ENCODE data around the gene RBKS.
"Not testable (repeated sequence)": the region's sequence is repeated elsewhere in the genome, so short reads cannot be mapped to it uniquely, and the experiment has no call there.

RBKS gene

GRCh38 chr2:27797841-27798240 is 92.3 kb downstream of the RBKS start:
- no peak for DNase-seq (ENCODE audit: low read depth)

GRCh38 chr2:27796791-27797765 is 93.1 kb downstream of the RBKS start:
- DNase-seq (ENCODE audit: low read depth): no peak

GRCh38 chr2:27795868-27796277 is 94.3 kb downstream of the RBKS start:
- DNase-seq (ENCODE audit: low read depth): no peak

GRCh38 chr2:27795093-27795834 is 94.9 kb downstream of the RBKS start:
- DNase-seq (ENCODE audit: low read depth): no peak

GRCh38 chr2:27792759-27793158 is 97.4 kb downstream of the RBKS start:
- DNase-seq (ENCODE audit: low read depth): no peak

GRCh38 chr2:27790796-27791195 is 99.4 kb downstream of the RBKS start:
- DNase-seq (ENCODE audit: low read depth): no peak

- DNase-seq (ENCODE audit: low read depth): no peak
Measured at GRCh38 chr2:27782701-27783100, 107.5 kb downstream of the RBKS start.

GRCh38 chr2:27781496-27781895 is 108.7 kb downstream of the RBKS start:
- DNase-seq (ENCODE audit: low read depth): no peak

- no peak for DNase-seq (ENCODE audit: low read depth)
Measured at GRCh38 chr2:27779417-27780055, 110.7 kb downstream of the RBKS start.

GRCh38 chr2:27776696-27777095 is 113.5 kb downstream of the RBKS start:
- no peak for DNase-seq (ENCODE audit: low read depth)

- peak; percentile 66 for DNase-seq (ENCODE audit: low read depth)
Measured at GRCh38 chr2:27776097-27776496, 114.1 kb downstream of the RBKS start.

- no peak for DNase-seq (ENCODE audit: low read depth)
Measured at GRCh38 chr2:27773959-27774358, 116.2 kb downstream of the RBKS start.

GRCh38 chr2:27772804-27773203 is 117.4 kb downstream of the RBKS start:
- no peak for DNase-seq (ENCODE audit: low read depth)

- peak; percentile 72 for DNase-seq (ENCODE audit: low read depth)
Measured at GRCh38 chr2:27771548-27772335, 118.4 kb downstream of the RBKS start, which contains the start of gene MRPL33. TSS of gene MRPL33 (plus strand) at chr2:27771719. CDS start at chr2:27771778, 59 bp downstream.

GRCh38 chr2:27771202-27771547 is 119.0 kb downstream of the RBKS start:
- DNase-seq (ENCODE audit: low read depth): no peak

- no peak for DNase-seq (ENCODE audit: low read depth)
Measured at GRCh38 chr2:27766287-27766661, 123.9 kb downstream of the RBKS start.

GRCh38 chr2:27765621-27766286 is 124.4 kb downstream of the RBKS start:
- DNase-seq (ENCODE audit: low read depth): no peak

GRCh38 chr2:27764526-27764925 is 125.7 kb downstream of the RBKS start:
- DNase-seq (ENCODE audit: low read depth): not testable (repeated sequence)

- DNase-seq (ENCODE audit: low read depth): no peak
Measured at GRCh38 chr2:27763907-27764267, 126.3 kb downstream of the RBKS start.

GRCh38 chr2:27762951-27763906 is 127.0 kb downstream of the RBKS start:
- no peak for DNase-seq (ENCODE audit: low read depth)

Data from GM04504 (cell line).